ENCODE data around the gene FRMD4A.

DNA sequence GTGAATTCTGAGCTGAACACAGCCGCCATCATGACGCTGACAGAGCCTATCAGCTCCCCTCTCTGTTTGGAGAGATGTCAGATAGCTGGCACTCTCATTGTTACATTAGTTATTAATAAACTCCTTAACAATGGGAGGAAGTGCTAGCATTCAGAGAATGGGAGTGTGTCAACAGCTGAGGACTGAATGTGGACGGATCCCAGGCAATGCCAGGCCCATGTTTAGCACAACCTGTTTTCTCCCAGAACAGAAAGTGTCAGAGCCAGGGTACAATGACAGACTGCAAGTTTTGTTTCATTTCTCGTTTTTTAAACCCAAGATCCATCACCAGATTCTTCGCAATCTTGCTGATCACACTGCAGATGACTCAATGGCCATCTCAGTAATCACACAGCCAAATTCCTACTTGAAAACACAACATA is 644.4 kb downstream of the FRMD4A start:
- TF ChIP-seq EZH2phosphoT487 (IDR thresholded peaks at IDR 0.05; ENCODE audit: insufficient read depth, low read depth): no peak
- no peak for TF ChIP-seq EZH2 (IDR thresholded peaks at IDR 0.05; ENCODE audit: insufficient read depth, poor library complexity, severe bottlenecking)
